D721Med (cell line): ENCODE results near the gene COL2A1.

Experiments used
- DNase-seq: peaks from one replicate; pipeline ENCODE4 v3.0.0; 2011; ENCODE audit warnings: low spot score; ENCODE audit not compliant: insufficient read length
- FAIRE-seq: peaks from 2 replicates; lab custom pipeline; 2011; peaks lifted over from hg19 to GRCh38; lab: Jason Lieb, UNC
- CTCF ChIP-seq: IDR thresholded peaks from 2 replicates; pipeline ENCODE4 v1.5.1; 2012; ENCODE audit warnings: mild to moderate bottlenecking, control low read depth; ENCODE audit not compliant: insufficient read depth; ENCODE audit errors: missing control alignments

COL2A1 gene

DNA sequence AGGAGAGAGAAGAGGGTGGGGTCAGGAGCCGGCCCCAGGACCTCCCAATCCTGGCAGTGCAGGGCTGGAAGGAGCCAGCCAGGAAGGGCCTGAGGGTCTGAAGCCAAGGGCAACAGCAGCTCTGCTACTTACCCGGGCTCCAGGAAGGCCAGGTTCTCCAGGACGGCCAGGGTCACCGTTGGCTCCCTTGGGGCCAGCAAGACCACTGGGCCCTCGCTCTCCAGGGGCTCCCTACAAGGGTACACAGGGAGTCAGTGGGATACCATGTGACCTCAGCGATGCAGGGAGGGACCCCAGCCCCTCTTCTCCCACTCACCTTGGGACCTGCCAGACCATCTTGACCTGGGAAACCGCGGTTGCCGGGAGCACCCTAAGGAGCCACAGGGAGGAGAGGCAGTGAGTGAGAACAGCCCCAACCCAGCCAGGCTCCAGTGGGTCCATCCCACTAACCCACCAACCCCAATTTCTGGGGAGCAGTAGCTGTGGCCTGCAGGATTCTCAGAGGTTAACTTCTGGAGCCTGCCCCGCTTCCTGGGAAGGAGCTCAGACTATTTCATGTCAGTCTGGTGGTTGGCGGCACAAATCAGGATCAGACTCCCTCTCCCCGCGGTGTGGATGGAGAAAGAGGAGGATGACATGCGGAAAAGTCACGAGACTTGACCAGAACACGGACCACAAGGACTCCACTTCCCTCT is 18.5 kb downstream of the COL2A1 start:
- no peak for DNase-seq
- FAIRE-seq: no peak
- TF ChIP-seq CTCF: no peak

- no peak for TF ChIP-seq CTCF
- no peak for DNase-seq
- no peak for FAIRE-seq
Observed at GRCh38 chr12:47984331-47984801, 19.9 kb downstream of the COL2A1 start.

GRCh38 chr12:47983541-47984115 is 20.6 kb downstream of the COL2A1 start:
- FAIRE-seq (no peak), DNase-seq (no peak)
- TF ChIP-seq CTCF: no peak

GRCh38 chr12:47982770-47983169 is 21.5 kb downstream of the COL2A1 start:
- DNase-seq (no peak), FAIRE-seq (no peak)
- TF ChIP-seq CTCF: no peak

GRCh38 chr12:47982311-47982710 is 22.0 kb downstream of the COL2A1 start:
- DNase-seq (no peak), FAIRE-seq (no peak)
- TF ChIP-seq CTCF: no peak

GRCh38 chr12:47981496-47982260 is 22.6 kb downstream of the COL2A1 start:
- no peak for TF ChIP-seq CTCF
- FAIRE-seq (no peak), DNase-seq (no peak)
